ENCODE data around the gene PIGU.

DNA sequence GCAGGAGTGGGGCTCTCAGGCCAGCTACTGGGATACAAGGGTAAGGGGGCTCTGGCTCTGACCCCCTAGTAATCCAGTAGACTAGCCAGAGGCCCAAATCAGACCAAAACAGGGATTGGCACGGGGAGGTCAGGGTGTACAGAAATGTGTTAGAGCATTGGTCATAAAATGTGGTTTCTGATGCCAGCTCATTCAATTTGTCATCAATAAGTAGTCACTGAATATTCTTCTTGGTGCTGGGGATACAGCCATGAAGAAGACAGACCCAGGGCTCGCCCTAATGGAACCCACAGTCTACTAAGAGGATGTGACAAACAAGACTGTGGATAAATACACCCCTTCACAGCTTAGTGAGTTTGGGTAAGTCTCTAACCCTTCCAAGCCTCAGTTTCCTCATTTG, 107.3 kb downstream of the PIGU start:
- TF ChIP-seq, protein P1, sequence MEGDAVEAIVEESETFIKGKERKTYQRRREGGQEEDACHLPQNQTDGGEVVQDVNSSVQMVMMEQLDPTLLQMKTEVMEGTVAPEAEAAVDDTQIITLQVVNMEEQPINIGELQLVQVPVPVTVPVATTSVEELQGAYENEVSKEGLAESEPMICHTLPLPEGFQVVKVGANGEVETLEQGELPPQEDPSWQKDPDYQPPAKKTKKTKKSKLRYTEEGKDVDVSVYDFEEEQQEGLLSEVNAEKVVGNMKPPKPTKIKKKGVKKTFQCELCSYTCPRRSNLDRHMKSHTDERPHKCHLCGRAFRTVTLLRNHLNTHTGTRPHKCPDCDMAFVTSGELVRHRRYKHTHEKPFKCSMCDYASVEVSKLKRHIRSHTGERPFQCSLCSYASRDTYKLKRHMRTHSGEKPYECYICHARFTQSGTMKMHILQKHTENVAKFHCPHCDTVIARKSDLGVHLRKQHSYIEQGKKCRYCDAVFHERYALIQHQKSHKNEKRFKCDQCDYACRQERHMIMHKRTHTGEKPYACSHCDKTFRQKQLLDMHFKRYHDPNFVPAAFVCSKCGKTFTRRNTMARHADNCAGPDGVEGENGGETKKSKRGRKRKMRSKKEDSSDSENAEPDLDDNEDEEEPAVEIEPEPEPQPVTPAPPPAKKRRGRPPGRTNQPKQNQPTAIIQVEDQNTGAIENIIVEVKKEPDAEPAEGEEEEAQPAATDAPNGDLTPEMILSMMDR (IDR thresholded peaks at IDR 0.05), result no peak
- no peak for TF ChIP-seq POLR2A (IDR thresholded peaks at IDR 0.05)
- TF ChIP-seq POLR2AphosphoS5 (IDR thresholded peaks at IDR 0.05), result no peak
- TF ChIP-seq EP300 (IDR thresholded peaks at IDR 0.05), result no peak
